Colonic mucosa (tissue), 4 donors: ENCODE measurements around the gene AGAP1. TPM values are rescaled to one million over a fixed set of nuclear protein-coding genes. Genes with fewer than 3 reads are reported as not detected.

Experiments used
- DNase-seq: peaks from one replicate; pipeline ENCODE4 v3.0.0-alpha.2; 2020
- H3K27ac ChIP-seq: fragments of 200-600 bp; one replicate; pipeline ENCODE4 v1.8.0; 2021
- H3K27me3 ChIP-seq: fragments of 200-600 bp; one replicate; pipeline ENCODE4 v1.8.0; 2021
- H3K36me3 ChIP-seq: fragments of 200-600 bp; one replicate; pipeline ENCODE4 v1.8.0; 2021
- H3K4me1 ChIP-seq: fragments of 200-600 bp; one replicate; pipeline ENCODE4 v1.8.0; 2021; ENCODE audit warnings: mild to moderate bottlenecking
- H3K4me3 ChIP-seq: fragments of 200-600 bp; one replicate; pipeline ENCODE4 v1.8.0; 2021
- H3K9ac ChIP-seq, 2 donors: one replicate each; pipeline ENCODE4 v1.7.0; 2013; ENCODE audit warnings: control low read depth in 2 of 2, low read depth in 2 of 2, low read length in 2 of 2
- H3K9me3 ChIP-seq: fragments of 200-600 bp; one replicate; pipeline ENCODE4 v1.8.0; 2021
- intact Hi-C: fragments of 100-400 bp; cut with DNase I; formaldehyde crosslinking; loops from one replicate; pipeline ENCODE4 v1.14.1; 2022
- total RNA-seq, 2 donors: library from RNA; stranded (reverse); fragmentation: NEBNext Ultra II Directional in 1 of 2; extraction: Animal tissue kit (Norgen Biotek cat#: 25700) in 1 of 2; gene quantifications; one replicate each; pipeline ENCODE4 v1.2.1, GENCODE V29; 2021
- TF ChIP-seq, protein P1 (sequence below): fragments of 200-600 bp; IDR thresholded peaks from one replicate; pipeline ENCODE4 v1.8.0; 2022; ENCODE audit warnings: antibody characterized with exemption, mild to moderate bottlenecking
- donor health status: healthy.
- donor health status: DM: no; HTN: no; CAD: no.
- donor health status: DM: no; HTN: no; CAD: no.

Gene AGAP1
- total RNA-seq, 2 donors from 2014 or later, result 62.1 to 62.9 TPM

DNA sequence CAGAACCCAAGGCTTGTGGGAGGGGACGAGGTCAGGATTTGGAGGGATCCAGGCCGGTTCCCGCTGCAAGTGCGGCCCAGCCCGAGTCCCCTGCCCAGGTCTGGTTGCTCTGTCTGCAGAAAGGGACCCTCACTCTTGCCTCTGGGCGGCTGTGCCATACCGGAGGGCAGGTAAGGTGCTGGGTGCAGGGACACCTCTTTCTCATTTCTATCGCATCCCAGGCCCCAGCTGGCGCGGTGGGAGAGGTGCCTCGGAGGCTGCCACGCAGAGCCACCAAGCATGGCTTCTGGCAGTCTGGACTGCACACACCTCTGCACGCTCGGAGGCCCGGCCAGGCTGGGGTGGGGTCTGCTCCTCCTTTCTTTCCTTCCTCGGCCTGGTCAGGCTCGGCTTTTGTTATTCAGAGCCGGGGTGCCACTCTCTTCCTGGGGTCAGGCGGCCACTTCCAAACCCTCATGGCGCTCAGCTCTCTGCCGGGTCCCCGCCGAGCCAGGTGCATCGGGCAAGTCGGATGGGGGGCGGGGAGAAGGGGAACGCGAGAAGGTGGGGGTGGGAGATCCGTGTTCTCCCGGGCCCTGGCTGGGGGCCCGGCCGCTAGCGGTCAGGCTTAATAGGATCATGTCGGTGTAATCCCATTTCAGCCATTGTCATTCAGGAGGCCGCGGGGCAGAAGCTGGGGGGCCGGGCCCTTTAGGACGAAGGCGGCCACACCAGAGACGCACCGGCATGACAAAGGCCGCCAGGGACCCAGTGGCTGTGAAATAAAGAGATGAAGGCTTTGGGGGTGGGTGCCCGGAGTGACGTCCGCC is 665.3 kb downstream of the AGAP1 start:
- Histone ChIP-seq H3K9ac (no peak overlapping the region), H3K9me3 (no peaks in the 10 kb centered on the region), H3K4me1 (peaks cover 9% of the 10 kb centered on the region), H3K27me3 (peaks cover 51% of the 10 kb centered on the region), H3K36me3 (no peaks in the 10 kb centered on the region), H3K4me3 (no peak overlapping the region), H3K27ac (no peak overlapping the region)
- intact Hi-C loops, result no loop called here
- no peak for DNase-seq
- TF ChIP-seq, protein P1, sequence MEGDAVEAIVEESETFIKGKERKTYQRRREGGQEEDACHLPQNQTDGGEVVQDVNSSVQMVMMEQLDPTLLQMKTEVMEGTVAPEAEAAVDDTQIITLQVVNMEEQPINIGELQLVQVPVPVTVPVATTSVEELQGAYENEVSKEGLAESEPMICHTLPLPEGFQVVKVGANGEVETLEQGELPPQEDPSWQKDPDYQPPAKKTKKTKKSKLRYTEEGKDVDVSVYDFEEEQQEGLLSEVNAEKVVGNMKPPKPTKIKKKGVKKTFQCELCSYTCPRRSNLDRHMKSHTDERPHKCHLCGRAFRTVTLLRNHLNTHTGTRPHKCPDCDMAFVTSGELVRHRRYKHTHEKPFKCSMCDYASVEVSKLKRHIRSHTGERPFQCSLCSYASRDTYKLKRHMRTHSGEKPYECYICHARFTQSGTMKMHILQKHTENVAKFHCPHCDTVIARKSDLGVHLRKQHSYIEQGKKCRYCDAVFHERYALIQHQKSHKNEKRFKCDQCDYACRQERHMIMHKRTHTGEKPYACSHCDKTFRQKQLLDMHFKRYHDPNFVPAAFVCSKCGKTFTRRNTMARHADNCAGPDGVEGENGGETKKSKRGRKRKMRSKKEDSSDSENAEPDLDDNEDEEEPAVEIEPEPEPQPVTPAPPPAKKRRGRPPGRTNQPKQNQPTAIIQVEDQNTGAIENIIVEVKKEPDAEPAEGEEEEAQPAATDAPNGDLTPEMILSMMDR, result no peak

DNA sequence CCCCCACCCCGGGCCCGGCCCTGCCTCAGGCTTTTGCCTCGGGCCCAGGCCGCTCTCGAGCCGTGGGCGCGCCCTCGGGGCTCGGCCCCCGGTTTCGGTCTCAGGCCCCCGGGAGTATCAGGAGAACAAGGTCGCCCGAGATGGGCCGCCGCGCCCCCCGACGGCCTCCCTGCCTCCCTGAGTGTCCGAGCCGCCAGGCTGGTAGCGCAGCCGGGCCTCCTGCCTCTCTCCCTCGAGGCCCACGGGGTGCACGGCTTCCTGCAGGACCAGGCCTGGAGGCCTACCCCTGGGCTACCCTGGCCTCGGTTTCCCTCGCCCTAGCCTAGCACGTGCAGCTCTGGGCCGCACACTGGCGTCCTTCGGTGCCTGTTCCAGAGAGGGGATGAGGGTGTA is 665.9 kb downstream of the AGAP1 start:
- Histone ChIP-seq H3K27me3 (peaks cover 57% of the 10 kb centered on the region), H3K4me1 (peaks cover 14% of the 10 kb centered on the region), H3K9ac (no peak overlapping the region), H3K4me3 (no peak overlapping the region), H3K36me3 (no peaks in the 10 kb centered on the region), H3K27ac (no peak overlapping the region), H3K9me3 (no peaks in the 10 kb centered on the region)
- DNase-seq, result no peak
- TF ChIP-seq, protein P1, result no peak
- intact Hi-C loops, result no loop called here

DNA sequence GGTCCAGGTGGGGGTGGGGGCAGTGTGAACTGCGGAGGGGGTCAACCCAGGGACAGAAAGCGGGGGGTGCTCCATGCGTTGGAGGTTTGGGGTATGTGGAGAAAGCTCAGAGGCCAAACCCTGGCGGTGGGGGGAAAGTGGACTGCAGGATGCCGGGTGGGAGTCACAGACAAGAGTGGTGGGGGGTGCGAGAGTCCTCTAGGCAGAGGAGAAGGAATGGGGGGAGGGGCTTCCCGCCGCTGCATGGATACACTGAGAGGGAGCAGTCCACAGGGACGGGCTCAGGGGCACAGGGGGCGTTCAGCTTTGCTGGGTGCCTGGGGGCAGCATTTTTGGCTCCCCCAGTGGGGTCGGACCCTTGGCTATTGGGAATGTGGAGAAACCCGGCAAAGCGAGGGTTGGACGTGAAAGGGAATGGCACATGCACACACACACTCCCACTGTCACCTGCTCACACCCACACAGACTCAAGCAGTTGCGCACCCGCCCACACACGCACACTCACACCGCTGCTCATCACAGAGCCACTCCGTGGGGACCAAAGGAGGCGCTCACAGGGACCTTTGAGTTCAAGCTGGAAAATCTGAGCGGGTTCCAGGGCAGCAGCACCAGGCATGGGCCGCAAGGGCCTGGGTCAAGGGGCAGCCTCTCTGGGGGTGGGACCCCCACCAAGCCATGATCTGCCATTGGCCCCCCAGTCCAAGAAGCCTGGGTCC is 666.7 kb downstream of the AGAP1 start:
- no peak for DNase-seq
- no peak overlapping the region for H3K4me3 ChIP-seq
- peaks cover 65% of the 10 kb centered on the region for H3K27me3 ChIP-seq
- H3K9me3 ChIP-seq, result no peaks in the 10 kb centered on the region
- TF ChIP-seq, protein P1, result no peak
- H3K9ac ChIP-seq, result no peak overlapping the region
- intact Hi-C loops, result no loop called here
- no peaks in the 10 kb centered on the region for H3K36me3 ChIP-seq
- peaks cover 14% of the 10 kb centered on the region for H3K4me1 ChIP-seq
- no peak overlapping the region for H3K27ac ChIP-seq

DNA sequence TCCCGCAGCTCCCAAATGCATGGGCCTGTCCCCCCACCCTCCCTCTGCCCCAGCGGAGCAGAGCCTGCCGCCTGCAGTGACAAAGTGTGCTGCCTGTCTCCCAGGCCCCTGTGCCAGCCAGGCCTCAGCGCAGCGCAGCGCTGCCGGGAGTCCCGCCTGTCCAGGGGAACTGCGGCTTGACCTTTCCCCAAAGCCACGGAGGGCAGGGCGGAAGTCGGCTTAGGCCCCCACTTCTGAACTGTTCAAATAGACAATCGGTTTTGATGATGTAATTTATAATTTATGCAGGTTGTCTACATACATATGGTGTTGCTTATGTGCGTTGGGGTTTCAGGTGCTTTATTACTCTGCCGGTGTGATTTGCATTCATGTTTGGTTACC is 667.2 kb downstream of the AGAP1 start:
- intact Hi-C loops, result no loop called here
- Histone ChIP-seq H3K9ac (no peak overlapping the region), H3K9me3 (no peaks in the 10 kb centered on the region), H3K4me3 (no peak overlapping the region), H3K27ac (no peak overlapping the region), H3K36me3 (no peaks in the 10 kb centered on the region), H3K4me1 (peaks cover 14% of the 10 kb centered on the region), H3K27me3 (peaks cover 70% of the 10 kb centered on the region)
- no peak for DNase-seq
- TF ChIP-seq, protein P1, result no peak

DNA sequence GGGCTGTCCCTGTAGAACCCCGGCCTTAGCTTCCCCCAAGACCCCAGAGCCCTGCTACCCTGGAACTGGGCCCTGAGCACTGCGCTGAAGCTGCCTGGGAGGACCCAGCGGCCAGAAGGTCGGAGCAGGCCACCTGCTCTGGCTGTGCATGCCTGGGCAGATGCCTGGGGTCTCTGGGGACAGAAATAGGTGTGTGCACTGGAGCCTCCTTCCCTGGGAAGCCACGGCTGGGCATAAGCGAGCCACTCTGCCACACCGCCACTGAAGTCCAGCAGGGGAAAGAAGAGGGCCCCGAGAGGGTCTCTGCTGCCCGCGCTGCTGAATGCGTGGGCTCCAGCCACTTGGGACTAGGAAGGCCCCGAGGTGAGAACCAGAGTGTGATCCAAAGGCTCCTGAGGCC is 667.7 kb downstream of the AGAP1 start:
- intact Hi-C loops, result no loop called here
- H3K27ac ChIP-seq, result no peak overlapping the region
- peaks cover 75% of the 10 kb centered on the region for H3K27me3 ChIP-seq
- no peak overlapping the region for H3K9ac ChIP-seq
- H3K9me3 ChIP-seq, result no peaks in the 10 kb centered on the region
- TF ChIP-seq, protein P1, result no peak
- DNase-seq, result no peak
- H3K4me1 ChIP-seq, result peaks cover 15% of the 10 kb centered on the region
- H3K4me3 ChIP-seq, result no peak overlapping the region
- no peaks in the 10 kb centered on the region for H3K36me3 ChIP-seq
